Retinal pigment epithelial cell (primary cell): ENCODE data around the gene TEX261.
A peak's percentile ranks its signal among the peaks of the same experiment; 100 is the strongest.

ENCODE experiments used
- DNase-seq: peaks from one replicate; pipeline ENCODE4 v3.0.0-alpha.2; 2010; ENCODE audit warnings: low read depth
- H3K4me3 ChIP-seq: 2 replicates; pipeline ENCODE4 v1.5.1; 2011; ENCODE audit warnings: mild to moderate bottlenecking, low read length, control low read depth, moderate library complexity
- TF ChIP-seq, protein P1 (sequence below): conservative IDR thresholded peaks from 2 replicates; pipeline ENCODE4 v1.5.1; 2011; ENCODE audit warnings: low read depth, low read length, control low read depth, inconsistent platforms

Gene TEX261

DNA sequence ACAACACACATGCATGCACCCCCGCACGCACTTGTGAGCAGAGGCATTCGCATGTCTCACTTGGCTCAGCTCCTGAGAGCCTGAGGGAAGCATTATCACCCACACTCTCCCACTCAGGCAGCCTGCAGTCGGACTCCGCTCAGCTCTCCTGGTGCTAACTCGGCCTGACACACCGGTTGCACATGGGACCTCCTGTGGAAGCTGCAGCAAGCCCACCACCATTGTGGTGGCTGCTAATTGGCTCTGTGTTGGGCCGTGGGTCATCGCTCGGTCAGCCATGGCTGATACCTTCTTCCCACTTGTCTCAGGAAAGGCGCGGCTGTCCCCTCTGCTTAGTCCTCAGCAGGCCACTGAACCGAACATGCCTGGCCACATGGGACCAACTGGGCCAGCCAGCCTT lies 13.7 kb upstream of the TEX261 start:
- peak; percentile 26 for DNase-seq
- H3K4me3 ChIP-seq: no peak overlapping the region
- TF ChIP-seq, protein P1, sequence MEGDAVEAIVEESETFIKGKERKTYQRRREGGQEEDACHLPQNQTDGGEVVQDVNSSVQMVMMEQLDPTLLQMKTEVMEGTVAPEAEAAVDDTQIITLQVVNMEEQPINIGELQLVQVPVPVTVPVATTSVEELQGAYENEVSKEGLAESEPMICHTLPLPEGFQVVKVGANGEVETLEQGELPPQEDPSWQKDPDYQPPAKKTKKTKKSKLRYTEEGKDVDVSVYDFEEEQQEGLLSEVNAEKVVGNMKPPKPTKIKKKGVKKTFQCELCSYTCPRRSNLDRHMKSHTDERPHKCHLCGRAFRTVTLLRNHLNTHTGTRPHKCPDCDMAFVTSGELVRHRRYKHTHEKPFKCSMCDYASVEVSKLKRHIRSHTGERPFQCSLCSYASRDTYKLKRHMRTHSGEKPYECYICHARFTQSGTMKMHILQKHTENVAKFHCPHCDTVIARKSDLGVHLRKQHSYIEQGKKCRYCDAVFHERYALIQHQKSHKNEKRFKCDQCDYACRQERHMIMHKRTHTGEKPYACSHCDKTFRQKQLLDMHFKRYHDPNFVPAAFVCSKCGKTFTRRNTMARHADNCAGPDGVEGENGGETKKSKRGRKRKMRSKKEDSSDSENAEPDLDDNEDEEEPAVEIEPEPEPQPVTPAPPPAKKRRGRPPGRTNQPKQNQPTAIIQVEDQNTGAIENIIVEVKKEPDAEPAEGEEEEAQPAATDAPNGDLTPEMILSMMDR: no peak

GRCh38 chr2:71006955-71007799 lies 12.5 kb upstream of the TEX261 start:
- no peak overlapping the region for H3K4me3 ChIP-seq
- no peak for DNase-seq
- TF ChIP-seq, protein P1: peak; percentile 29

DNA sequence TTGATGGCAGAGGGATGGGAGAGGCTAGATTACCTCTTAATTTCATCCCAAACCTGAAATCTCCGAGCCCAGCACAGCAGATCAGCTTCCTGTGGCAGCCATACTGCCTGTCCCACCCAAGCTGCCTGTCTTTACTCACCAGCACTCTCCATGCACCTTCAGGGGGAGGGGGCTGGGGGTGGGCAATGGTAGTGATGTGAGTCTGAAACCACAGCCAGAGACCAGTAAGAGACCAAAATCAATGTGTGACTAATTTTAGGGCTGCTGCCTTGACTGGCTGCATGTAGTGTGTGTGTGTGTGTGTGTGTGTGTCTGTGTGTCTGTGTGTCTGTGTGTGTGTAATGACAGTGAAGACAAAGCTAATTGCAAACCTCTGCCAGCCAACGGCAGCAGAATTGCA lies 11.7 kb upstream of the TEX261 start:
- no peak overlapping the region for H3K4me3 ChIP-seq
- DNase-seq: no peak
- TF ChIP-seq, protein P1: no peak

DNA sequence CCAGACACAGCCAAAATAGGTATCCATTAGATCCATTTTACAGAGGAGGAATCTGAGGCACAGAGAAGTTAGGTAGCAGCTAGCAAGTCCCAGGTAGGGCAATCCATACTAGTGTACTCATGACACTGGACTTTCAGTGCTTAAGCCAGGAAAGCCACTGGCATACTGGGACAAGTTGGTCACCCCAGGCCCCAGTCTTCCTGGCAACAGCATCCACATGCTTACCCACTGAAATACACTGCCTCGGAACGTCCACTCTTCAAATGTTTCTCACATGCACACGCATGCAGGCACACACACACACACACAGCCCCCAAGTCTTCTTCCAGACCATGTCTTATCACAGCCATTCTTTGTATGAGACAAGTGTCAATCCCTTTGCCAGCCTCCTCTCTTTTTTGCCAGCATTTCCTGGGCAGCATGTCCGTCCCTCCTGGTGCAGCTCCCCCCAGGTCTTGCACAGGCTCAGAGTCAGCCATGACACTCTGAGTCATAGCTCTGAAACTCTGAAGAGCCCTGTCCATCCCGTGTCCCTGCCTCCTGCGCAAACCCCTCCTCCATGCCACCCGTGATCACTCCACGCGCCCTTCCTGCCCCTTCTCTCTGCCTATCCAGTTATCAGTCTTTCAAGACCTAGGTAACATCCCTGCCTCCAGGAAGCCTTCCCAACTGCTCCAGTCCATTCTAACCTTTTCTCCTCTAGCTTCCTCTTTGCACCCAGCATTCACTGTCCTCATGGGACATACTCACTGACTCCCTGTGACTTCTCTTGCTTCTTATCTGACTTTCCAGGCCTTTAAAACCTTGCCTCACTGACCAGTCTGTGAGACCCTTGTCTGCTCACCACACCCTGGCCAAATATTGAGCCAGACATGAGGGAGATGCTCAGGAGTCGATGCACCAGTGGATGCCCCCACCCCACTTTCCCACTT lies 10.9 kb upstream of the TEX261 start:
- no peak for DNase-seq
- no peak overlapping the region for H3K4me3 ChIP-seq
- TF ChIP-seq, protein P1: no peak

- DNase-seq: no peak
- TF ChIP-seq, protein P1: no peak
- H3K4me3 ChIP-seq: no peak overlapping the region
These were observed 10.2 kb upstream of the TEX261 start for GRCh38 chr2:71004857-71005256.

- TF ChIP-seq, protein P1: no peak
These were observed 9.5 kb upstream of the TEX261 start for GRCh38 chr2:71003966-71004755.

More at GRCh38 chr2:71003966-71004755, 9.5 kb upstream of the TEX261 start:
- H3K4me3 ChIP-seq: no peak overlapping the region
- no peak for DNase-seq
